Chondrocyte (in vitro differentiated cells): Measurements from ENCODE around the gene MCM10. TPM values are rescaled to one million over a fixed set of nuclear protein-coding genes. Genes with fewer than 3 reads are reported as not detected.

Experiments used
- DNase-seq: peaks from one replicate; pipeline ENCODE4 v3.0.0; 2021; ENCODE audit warnings: mixed read lengths, low spot score
- H3K27ac Mint-ChIP-seq: one replicate; pipeline ENCODE4 v1.8.0; 2021; ENCODE audit warnings: mild to moderate bottlenecking, moderate library complexity, mixed read lengths; ENCODE audit not compliant: unreplicated experiment
- H3K27me3 Mint-ChIP-seq: 2 replicates; pipeline ENCODE4 v1.8.0; 2021; ENCODE audit warnings: low read depth, mixed read lengths
- H3K36me3 Mint-ChIP-seq: 2 replicates; pipeline ENCODE4 v1.8.0; 2021; ENCODE audit warnings: low read depth, mixed read lengths
- H3K4me1 Mint-ChIP-seq: 2 replicates; pipeline ENCODE4 v1.8.0; 2021; ENCODE audit warnings: low read depth, mild to moderate bottlenecking, mixed read lengths
- H3K4me3 Mint-ChIP-seq: one replicate; pipeline ENCODE4 v1.8.0; 2021; ENCODE audit warnings: mild to moderate bottlenecking, moderate library complexity, mixed read lengths; ENCODE audit not compliant: unreplicated experiment
- H3K9me3 Mint-ChIP-seq: 2 replicates; pipeline ENCODE4 v1.8.0; 2021; ENCODE audit warnings: low read depth, mixed read lengths
- total RNA-seq: library from RNA; stranded (reverse); gene quantifications from 3 replicates; pipeline ENCODE4 v1.2.1, GENCODE V29; 2021
- TF ChIP-seq, protein P1 (sequence below): fragments of 200-600 bp; sonication (generic); IDR thresholded peaks from 2 replicates; pipeline ENCODE4 v1.5.0; 2021; ENCODE audit warnings: antibody characterized with exemption, mild to moderate bottlenecking, moderate library complexity

The MCM10 gene
- total RNA-seq, 1 donor from 2014 or later, result 2.2 TPM

DNA sequence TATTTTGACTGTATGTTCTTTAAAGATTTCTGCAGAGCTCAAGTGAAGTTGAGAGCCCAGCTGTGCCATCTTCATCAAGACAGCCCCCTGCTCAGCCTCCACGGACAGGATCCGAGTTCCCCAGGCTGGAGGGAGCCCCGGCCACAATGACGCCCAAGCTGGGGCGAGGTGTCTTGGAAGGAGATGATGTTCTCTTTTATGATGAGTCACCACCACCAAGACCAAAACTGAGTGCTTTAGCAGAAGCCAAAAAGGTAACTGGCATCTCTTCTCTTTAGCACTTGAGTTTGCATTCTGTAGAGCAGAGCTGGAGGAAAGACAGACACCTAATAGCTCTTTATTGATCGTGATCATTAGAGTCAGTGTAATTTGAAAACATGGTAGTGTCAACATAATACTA lies 33.7 kb downstream of the MCM10 start:
- Mint-ChIP-seq H3K36me3 (no peaks in the 10 kb centered on the region), H3K27ac (no peak overlapping the region), H3K4me1 (no peaks in the 10 kb centered on the region), H3K9me3 (no peaks in the 10 kb centered on the region), H3K27me3 (no peaks in the 10 kb centered on the region), H3K4me3 (no peak overlapping the region)
- no peak for DNase-seq
- TF ChIP-seq, protein P1, sequence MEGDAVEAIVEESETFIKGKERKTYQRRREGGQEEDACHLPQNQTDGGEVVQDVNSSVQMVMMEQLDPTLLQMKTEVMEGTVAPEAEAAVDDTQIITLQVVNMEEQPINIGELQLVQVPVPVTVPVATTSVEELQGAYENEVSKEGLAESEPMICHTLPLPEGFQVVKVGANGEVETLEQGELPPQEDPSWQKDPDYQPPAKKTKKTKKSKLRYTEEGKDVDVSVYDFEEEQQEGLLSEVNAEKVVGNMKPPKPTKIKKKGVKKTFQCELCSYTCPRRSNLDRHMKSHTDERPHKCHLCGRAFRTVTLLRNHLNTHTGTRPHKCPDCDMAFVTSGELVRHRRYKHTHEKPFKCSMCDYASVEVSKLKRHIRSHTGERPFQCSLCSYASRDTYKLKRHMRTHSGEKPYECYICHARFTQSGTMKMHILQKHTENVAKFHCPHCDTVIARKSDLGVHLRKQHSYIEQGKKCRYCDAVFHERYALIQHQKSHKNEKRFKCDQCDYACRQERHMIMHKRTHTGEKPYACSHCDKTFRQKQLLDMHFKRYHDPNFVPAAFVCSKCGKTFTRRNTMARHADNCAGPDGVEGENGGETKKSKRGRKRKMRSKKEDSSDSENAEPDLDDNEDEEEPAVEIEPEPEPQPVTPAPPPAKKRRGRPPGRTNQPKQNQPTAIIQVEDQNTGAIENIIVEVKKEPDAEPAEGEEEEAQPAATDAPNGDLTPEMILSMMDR, result no peak

DNA sequence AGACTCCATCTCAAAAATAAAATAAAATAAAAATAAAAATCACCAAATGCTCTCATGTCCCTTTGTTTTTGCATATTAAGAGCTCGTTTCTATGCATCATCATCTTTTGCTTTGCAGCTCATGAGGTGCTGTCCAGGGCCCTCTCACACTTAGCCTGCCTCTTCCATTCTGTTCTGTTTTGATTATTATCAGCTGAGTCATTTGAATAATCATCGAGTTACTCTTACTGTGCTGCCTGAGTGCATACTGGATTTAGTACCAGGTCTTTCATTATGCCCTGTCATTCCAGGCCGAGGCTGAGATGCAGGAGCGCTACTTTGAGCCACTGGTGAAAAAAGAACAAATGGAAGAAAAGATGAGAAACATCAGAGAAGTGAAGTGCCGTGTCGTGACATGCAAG lies 39.8 kb downstream of the MCM10 start:
- DNase-seq, result no peak
- TF ChIP-seq, protein P1, result no peak
- no peak overlapping the region for H3K4me3 Mint-ChIP-seq
- no peaks in the 10 kb centered on the region for H3K4me1 Mint-ChIP-seq
- H3K27ac Mint-ChIP-seq, result no peak overlapping the region
- H3K36me3 Mint-ChIP-seq, result no peaks in the 10 kb centered on the region
- no peaks in the 10 kb centered on the region for H3K27me3 Mint-ChIP-seq
- no peaks in the 10 kb centered on the region for H3K9me3 Mint-ChIP-seq

DNA sequence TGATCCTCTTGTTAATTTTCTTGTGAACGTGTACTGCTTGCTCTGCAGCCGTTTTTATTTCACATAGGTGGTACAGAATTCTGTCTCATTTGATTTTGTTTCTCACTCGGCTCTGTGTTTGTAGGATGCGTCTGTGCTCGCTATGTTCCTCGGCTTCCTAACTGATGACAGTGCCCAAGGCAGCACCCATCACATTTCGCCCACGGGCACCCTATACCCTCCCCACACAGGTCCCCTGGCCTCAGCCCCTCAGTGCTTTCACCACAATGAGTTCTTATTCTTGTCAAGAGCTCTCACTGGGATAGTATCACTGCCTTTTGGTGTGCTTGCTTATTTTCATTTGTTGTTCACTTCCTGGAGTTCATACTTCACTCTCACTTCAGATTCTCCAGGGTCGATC lies 44.7 kb downstream of the MCM10 start:
- Mint-ChIP-seq H3K4me1 (no peaks in the 10 kb centered on the region), H3K9me3 (no peaks in the 10 kb centered on the region), H3K27me3 (no peaks in the 10 kb centered on the region), H3K36me3 (no peaks in the 10 kb centered on the region), H3K27ac (no peak overlapping the region), H3K4me3 (no peak overlapping the region)
- TF ChIP-seq, protein P1, result no peak
- no peak for DNase-seq

DNA sequence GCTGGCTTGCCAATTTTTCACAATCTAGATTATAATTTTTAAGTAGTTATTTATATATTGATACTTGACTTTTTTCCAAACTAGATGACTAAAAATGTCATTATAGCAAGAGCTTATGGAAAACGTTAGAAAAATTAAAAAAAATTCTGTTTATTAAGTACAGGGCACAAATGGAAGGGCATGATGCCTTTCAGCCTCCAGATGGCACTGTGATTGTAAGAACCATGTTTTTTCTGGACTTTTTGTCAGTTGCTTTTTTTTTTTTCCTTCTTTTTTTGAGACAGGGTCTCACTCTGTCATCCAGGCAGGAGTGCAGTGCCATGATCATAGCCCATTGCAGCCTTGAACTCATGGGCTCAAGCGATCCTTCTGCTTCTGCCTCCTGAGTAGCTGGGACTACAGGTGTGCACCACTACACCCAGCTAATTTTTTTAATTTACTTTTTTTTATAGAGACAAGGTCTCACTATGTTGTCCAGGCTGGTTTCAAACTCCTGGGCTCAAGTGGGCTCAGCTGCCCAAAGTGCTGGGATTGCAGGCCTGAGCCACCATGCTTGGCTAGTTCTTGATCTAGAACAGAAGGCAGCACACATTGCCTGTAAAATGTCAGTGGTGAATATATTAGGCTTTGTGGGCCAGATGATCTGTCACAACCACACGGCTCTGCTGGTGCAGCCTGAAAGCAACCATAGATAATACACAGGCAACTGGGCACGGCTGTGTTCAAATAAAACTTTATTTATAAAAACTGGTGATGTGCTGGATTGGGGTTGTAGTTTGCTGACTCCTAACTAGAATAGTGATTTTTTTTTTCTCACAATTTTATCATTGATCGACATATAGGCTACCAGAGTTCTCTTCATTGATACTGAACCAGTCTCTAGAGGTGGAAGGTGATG lies 45.4 kb downstream of the MCM10 start:
- no peaks in the 10 kb centered on the region for H3K4me1 Mint-ChIP-seq
- no peaks in the 10 kb centered on the region for H3K27me3 Mint-ChIP-seq
- H3K9me3 Mint-ChIP-seq, result no peaks in the 10 kb centered on the region
- TF ChIP-seq, protein P1, result peak; percentile 90
- DNase-seq, result no peak
- no peaks in the 10 kb centered on the region for H3K36me3 Mint-ChIP-seq
- no peak overlapping the region for H3K4me3 Mint-ChIP-seq
- no peak overlapping the region for H3K27ac Mint-ChIP-seq

DNA sequence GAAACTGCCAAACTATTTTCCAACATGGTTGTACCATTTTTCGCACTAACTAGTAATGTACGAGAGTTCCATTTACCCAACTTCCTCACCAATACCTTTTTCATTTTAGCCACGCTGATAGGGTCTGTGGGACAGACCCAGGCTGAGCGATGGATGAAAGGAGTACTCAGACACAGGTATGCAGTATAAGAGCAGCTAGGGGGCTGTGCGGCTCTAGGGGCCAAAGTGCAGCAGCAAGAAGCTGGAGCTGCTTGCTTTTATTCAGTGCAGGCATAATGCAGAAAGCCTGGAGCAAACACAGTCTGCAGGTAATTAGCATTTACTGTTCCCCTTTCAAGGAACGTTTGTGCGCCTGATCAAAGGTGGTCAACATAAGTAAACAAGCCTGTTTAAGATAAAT lies 51.8 kb downstream of the MCM10 start:
- Mint-ChIP-seq H3K36me3 (no peaks in the 10 kb centered on the region), H3K4me1 (no peaks in the 10 kb centered on the region), H3K27ac (no peak overlapping the region), H3K9me3 (no peaks in the 10 kb centered on the region), H3K27me3 (no peaks in the 10 kb centered on the region), H3K4me3 (no peak overlapping the region)
- TF ChIP-seq, protein P1, result no peak
- no peak for DNase-seq
